Sigmoid colon (tissue), 7 donors: ENCODE results near the gene HID1. TPM values are rescaled to one million over a fixed set of nuclear protein-coding genes. Genes with fewer than 3 reads are reported as not detected.

ENCODE experiments used
- DNase-seq: peaks from one replicate; pipeline ENCODE4 v3.0.0-alpha.2; 2019
- H3K27ac ChIP-seq, 4 donors: fragments of 200-600 bp; sonication (generic); one replicate each; pipeline ENCODE4 v1.5.1; 2016 to 2019; ENCODE audit warnings: mild to moderate bottlenecking in 1 of 4
- H3K27me3 ChIP-seq, 3 donors: fragments of 200-600 bp; sonication (generic); one replicate each; pipeline ENCODE4 v1.5.1; 2019; ENCODE audit warnings: mild to moderate bottlenecking in 1 of 3
- H3K36me3 ChIP-seq, 4 donors: fragments of 200-600 bp; sonication (generic); one replicate each; pipeline ENCODE4 v1.5.1; 2016 to 2019
- H3K4me1 ChIP-seq, 4 donors: fragments of 200-600 bp; sonication (generic); one replicate each; pipeline ENCODE4 v1.5.1; 2017 to 2019
- H3K4me3 ChIP-seq, 4 donors: fragments of 200-600 bp; sonication (generic); one replicate each; pipeline ENCODE4 v1.5.1; 2017 to 2019; ENCODE audit warnings: mild to moderate bottlenecking in 2 of 4, moderate library complexity in 1 of 4
- H3K9me3 ChIP-seq, 4 donors: fragments of 200-600 bp in 3 of 4; sonication (generic) in 3 of 4; one replicate each; pipeline versions ENCODE4 v1.5.1 to v1.6.1; 2013 to 2019
- CTCF ChIP-seq, 4 experiments: fragments of 450-650 bp in 3 of 4; fragments of 200-600 bp in 1 of 4; IDR thresholded peaks; one replicate each; pipeline ENCODE4 v1.5.1; 2016 to 2019; ENCODE audit warnings: antibody characterized with exemption in 4 of 4, mild to moderate bottlenecking in 3 of 4, moderate library complexity in 2 of 4
- EP300 ChIP-seq, 4 donors: sonication (generic); formaldehyde crosslinking; IDR thresholded peaks; one replicate each; pipeline ENCODE4 v1.6.1; 2017; ENCODE audit warnings: antibody characterized with exemption in 4 of 4
- POLR2A ChIP-seq, 2 donors: fragments of 450-650 bp; IDR thresholded peaks; one replicate each; pipeline ENCODE4 v1.6.1; 2016; ENCODE audit warnings: antibody characterized with exemption in 2 of 2, mild to moderate bottlenecking in 2 of 2, moderate library complexity in 2 of 2
- POLR2AphosphoS5 ChIP-seq, 4 donors: sonication (generic); formaldehyde crosslinking; IDR thresholded peaks; one replicate each; pipeline ENCODE4 v1.6.1; 2017; ENCODE audit warnings: antibody characterized with exemption in 4 of 4
- WGBS, 2 donors: extraction: QIAGEN DNeasy Blood & Tissue Kit; methylation state at CpG; one replicate each; pipeline ENCODE4 v1.1.7; 2013; 5-methylcytosine and 5-hydroxymethylcytosine counted together
- intact Hi-C: fragments of 100-400 bp; cut with DNase I; formaldehyde crosslinking; loops from one replicate; pipeline ENCODE4 v1.15.1; 2023
- polyA plus RNA-seq, 3 donors: library from polyadenylated mRNA; stranded (reverse); fragments of 200-250 nt; gene quantifications; one replicate each; pipeline ENCODE4 v1.2.3, GENCODE V29; 2013
- total RNA-seq, 4 donors: library from RNA; depleted of rRNA; stranded (reverse); fragments of >200 nt; gene quantifications; one replicate each; pipeline ENCODE4 v1.1.0, GENCODE V29; 2016
- donor health status: healthy with polysubstance abuse.
- donor health status: Bipolar disorder and iron deficiency.
- donor health status: healthy.

HID1 gene
- total and polyA plus RNA-seq, 7 donors: 7.1 to 34.8 (median 21.6) TPM

DNA sequence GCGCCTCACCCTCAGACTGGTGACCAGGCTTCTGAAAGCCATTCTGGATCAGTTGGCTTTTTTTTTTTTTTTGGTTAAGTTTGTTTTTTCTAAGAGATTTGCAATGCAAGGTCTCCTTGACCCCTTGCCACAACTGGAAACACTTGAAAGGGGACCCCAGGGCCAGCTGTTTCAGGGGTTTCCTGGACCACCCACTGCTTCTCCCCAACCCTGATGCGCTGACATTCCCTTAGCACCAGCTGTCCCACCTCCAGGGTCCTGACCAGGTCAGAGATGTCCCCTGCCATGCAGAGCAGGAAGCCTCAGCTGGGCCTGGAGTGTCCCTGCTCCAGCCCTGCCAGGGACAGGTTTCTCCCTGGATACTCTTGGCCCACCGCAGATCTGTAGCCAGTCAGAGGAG, 31.8 kb upstream of the HID1 start:
- Histone ChIP-seq H3K27ac (no peak overlapping the region), H3K4me3 (no peak overlapping the region), H3K4me1 (no peaks in the 10 kb centered on the region), H3K36me3 (peaks cover 19 to 53% (median 30%) of the 10 kb centered on the region in 4 donors), H3K9me3 (no peaks in the 10 kb centered on the region), H3K27me3 (no peaks in the 10 kb centered on the region)
- intact Hi-C loops: no loop called here
- 97 to 98% methylated on average over 3 of the region's 3 CpGs for WGBS, 2 donors
- DNase-seq: no peak
- TF ChIP-seq CTCF (IDR thresholded peaks at IDR 0.05) (no peak), POLR2A (IDR thresholded peaks at IDR 0.05) (no peak), POLR2AphosphoS5 (IDR thresholded peaks at IDR 0.05) (no peak), EP300 (IDR thresholded peaks at IDR 0.05) (no peak)

DNA sequence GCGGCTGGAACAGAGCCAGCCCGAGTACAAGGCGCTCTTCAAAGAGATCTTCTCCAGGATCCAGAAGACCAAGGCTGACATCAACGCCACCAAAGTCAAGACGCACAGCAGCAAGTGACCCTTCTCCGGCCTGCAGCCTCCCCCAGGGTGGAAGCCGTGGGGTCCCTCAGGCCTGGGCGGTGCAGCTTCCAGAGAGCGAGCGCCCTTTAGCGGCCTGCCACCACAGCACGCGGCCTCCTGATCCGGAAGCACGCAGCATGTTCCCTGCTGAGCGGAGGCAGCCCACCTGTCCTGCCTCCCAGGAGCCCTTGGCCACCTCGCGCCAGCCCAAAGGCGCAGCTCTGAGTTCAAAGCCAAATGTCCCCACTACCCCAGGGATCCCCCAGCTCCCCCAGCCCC, 31.4 kb upstream of the HID1 start:
- H3K27me3 ChIP-seq: no peaks in the 10 kb centered on the region
- no peak overlapping the region for H3K4me3 ChIP-seq
- no peak for DNase-seq
- TF ChIP-seq EP300 (IDR thresholded peaks at IDR 0.05) (no peak), POLR2AphosphoS5 (IDR thresholded peaks at IDR 0.05) (no peak), POLR2A (IDR thresholded peaks at IDR 0.05) (no peak), CTCF (IDR thresholded peaks at IDR 0.05) (no peak)
- intact Hi-C loops: no loop called here
- 96 to 97% methylated on average over 19 of the region's 19 CpGs for WGBS, 2 donors
- no peak overlapping the region for H3K27ac ChIP-seq
- H3K36me3 ChIP-seq: peaks cover 19 to 54% (median 31%) of the 10 kb centered on the region in 4 donors
- H3K9me3 ChIP-seq: no peaks in the 10 kb centered on the region
- H3K4me1 ChIP-seq: no peaks in the 10 kb centered on the region

GRCh38 chr17:75003070-75003956, 30.8 kb upstream of the HID1 start:
- Histone ChIP-seq H3K27ac (no peak overlapping the region), H3K4me3 (no peak overlapping the region), H3K36me3 (peaks cover 19 to 54% (median 31%) of the 10 kb centered on the region in 4 donors), H3K27me3 (no peaks in the 10 kb centered on the region), H3K4me1 (no peaks in the 10 kb centered on the region), H3K9me3 (no peaks in the 10 kb centered on the region)
- TF ChIP-seq EP300 (IDR thresholded peaks at IDR 0.05) (no peak), POLR2A (IDR thresholded peaks at IDR 0.05) (no peak), POLR2AphosphoS5 (IDR thresholded peaks at IDR 0.05) (no peak), CTCF (IDR thresholded peaks at IDR 0.05) (no peak)
- intact Hi-C loops: no loop called here
- 94 to 95% methylated on average over 76 of the region's 76 CpGs for WGBS, 2 donors
- DNase-seq: no peak

- H3K36me3 ChIP-seq: peaks cover 19 to 54% (median 31%) of the 10 kb centered on the region in 4 donors
- 93% methylated on average over 15 of the region's 15 CpGs for WGBS, 2 donors
These were observed 29.6 kb upstream of the HID1 start for GRCh38 chr17:75001915-75002843.

DNA sequence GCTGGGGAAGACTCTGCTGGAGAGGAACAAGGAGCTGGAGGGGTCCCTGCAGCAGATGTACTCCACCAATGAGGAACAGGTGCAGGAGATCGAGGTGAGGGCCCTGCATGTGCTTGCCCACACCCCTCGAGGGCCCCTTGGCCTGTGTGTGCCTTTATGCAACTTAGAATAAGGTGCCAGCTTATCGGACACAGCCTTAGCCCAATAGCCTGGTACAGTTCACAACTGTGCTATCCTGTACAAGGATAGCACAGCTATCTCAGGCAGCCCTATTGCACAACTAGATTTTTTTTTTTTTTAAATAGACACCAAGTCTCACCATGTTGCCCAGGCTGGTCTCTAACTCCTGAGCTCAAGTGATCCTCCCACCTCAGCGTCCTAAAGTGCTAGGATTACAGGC, 27.0 kb upstream of the HID1 start:
- Histone ChIP-seq H3K36me3 (peaks cover 19 to 47% (median 30%) of the 10 kb centered on the region in 4 donors), H3K4me1 (no peaks in the 10 kb centered on the region), H3K27ac (no peak overlapping the region), H3K4me3 (no peak overlapping the region), H3K9me3 (no peaks in the 10 kb centered on the region), H3K27me3 (no peaks in the 10 kb centered on the region)
- WGBS, 2 donors: 87 to 88% methylated on average over 4 of the region's 4 CpGs
- DNase-seq: no peak
- intact Hi-C loops: no loop called here
- no peak for TF ChIP-seq CTCF (IDR thresholded peaks at IDR 0.05)
- TF ChIP-seq EP300 (IDR thresholded peaks at IDR 0.05): no peak
- TF ChIP-seq POLR2AphosphoS5 (IDR thresholded peaks at IDR 0.05): no peak
- no peak for TF ChIP-seq POLR2A (IDR thresholded peaks at IDR 0.05)

More at GRCh38 chr17:75001915-75002843, 29.6 kb upstream of the HID1 start:
- H3K9me3 ChIP-seq: no peaks in the 10 kb centered on the region
- intact Hi-C loops: no loop called here
- TF ChIP-seq EP300 (IDR thresholded peaks at IDR 0.05): no peak
- H3K4me1 ChIP-seq: no peaks in the 10 kb centered on the region
- H3K4me3 ChIP-seq: no peak overlapping the region
- H3K27ac ChIP-seq: no peak overlapping the region
- H3K27me3 ChIP-seq: no peaks in the 10 kb centered on the region
- DNase-seq: no peak
